Measurements from ENCODE around the gene SPINK8.
"Not testable (repeated sequence)": the region's sequence is repeated elsewhere in the genome, so short reads cannot be mapped to it uniquely, and the experiment has no call there.

Gene SPINK8

DNA sequence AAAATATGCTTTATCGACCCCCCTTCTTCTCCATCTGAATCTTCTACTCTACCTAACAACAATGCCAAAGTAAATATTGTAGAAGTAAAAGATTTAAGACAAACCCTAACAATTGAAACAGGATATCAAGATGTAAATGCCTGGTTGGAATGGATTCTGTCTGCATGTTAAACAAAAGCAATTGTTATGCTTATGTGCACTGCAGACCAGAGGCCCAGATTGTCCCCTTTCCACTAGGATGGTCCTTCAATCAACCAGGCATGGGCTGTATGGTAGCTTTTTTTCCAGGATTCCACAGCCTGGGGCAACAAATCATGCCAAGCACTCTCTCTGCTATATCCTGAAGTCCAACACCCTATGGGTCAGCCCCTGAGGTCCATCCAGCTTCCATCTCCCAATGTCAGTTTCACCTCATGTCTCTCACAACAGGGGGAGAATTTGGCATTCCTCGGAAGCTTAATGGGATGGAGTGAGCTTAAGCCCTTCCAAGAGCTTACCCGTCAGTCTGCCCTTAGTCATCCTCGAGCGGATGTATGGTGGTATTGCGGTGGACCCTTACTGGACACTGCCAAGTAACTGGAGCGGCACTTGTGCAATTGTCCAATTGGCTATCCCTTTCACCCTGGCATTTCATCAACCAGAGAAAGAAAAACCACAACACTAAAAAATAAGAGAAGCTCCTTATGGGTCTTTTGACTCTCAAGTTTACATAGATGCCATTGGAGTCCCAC, 56.4 kb downstream of the SPINK8 start:
- no peak for DNase-seq

DNA sequence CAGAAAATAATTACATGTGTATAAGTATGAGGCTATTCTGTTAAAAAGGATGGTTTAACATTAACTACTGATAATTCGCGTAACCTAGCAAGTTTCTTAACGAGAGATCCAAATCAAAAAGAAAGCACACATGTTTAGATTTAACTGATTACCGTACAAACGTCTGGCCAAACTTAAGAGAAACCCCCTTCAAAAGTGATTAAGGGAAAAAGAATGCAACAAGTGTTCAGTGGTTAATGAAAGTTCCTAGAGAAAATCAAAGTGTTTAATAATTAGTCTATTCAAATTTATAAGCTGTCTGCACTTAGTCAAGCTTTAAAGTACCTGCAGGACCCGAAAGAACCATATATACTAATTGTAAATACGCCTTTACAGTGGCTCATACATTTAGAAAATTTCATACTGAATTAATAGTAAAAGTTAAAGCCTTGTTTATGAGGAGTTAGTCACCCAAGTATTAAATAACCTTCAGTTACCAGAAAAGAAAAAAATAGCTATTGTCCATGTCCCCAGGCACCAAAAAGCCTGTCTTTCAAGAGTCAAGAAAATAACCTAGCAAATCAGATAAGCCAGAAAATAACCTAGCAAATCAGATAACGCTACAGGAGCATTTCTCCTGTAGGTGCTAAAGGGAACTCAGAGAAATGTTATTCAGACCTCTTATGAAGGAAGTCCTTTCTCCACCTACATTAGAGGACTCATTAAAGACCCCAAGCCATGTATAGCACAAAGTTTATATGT, 58.0 kb downstream of the SPINK8 start:
- DNase-seq, result no peak

DNA sequence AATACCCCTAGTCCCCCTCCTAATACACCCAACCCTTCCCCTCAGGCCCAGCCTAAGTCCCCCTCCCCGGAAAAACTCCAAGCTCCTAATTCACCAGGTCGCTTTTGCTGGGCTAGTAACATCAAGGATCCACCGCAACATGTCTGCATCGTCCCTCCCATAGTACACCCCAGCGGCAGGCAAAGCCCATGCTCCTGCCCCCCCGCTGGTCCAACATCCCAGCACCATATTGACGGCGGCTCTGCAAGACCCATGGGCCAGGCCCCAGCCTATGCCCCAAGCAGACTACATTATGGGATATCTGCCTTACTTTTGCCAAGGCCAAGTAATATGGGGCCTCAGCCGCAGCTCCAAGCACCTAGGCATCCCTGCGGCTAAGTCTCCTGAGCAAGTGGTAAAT, 59.0 kb downstream of the SPINK8 start:
- DNase-seq, result no peak

DNA sequence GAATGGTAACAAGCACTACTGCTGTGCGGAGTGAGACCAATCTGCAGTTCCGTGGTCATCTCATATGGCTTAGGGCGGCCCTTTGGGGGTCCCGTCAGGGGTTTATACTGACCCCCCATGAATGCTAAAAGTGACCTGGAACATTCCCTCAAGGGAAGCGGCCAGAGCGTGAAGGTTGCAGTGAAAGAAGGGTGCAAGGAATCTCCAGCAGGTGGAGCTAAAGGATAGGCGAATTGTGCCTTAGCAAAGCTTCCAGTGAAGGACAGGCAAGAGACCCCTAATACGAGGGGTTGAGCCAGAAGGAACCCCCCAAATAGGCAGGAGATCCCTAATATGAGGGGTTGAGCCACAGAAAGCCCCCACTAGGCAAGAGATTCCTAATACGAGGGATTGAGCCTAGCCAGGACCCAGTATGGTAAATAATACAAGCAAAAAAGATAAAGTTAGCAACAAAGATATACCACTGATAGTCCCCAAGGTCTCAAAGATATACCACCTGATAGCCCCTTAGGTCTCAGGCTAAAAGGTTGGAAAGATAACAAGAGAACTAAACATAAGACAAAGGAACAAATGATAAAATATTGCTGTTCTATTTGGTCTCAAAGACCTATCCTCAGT, 59.8 kb downstream of the SPINK8 start:
- peak; percentile 86 for DNase-seq

DNA sequence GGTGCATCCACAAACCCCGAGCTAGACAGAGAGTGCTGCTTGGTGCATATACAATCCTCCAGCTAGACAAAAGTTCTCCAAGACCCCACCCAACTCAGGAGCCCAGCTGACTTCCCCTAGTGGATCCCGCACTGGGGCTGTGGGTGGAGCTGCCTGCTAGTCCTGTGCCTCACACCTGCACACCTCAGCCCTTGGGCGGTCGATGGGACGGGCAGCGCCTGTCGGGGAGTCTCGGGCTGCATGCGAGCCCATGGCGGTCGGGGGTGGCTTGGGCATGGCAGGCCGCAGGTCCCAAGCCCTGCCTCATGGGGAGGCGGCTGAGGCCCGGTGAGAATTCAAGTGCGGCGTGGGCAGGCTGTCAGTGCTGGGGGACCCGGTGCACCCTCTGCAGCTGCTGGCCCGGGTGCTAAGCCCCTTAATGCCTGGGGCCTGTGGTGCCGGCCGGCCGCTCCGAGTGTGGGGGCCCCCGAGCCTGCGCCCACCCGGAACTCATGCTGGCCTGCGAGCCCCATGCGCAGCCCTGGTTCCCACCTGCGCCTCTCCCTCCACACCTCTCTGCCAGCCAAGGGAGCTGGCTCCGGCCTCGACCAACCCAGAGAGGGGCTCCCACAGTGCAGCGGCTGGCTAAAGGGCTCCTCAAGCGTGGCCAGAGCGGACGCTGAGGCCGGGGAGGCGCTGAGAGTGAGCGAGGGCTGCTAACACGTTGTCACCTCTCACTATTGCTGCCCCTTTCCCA, 61.5 kb downstream of the SPINK8 start:
- no peak for DNase-seq

DNA sequence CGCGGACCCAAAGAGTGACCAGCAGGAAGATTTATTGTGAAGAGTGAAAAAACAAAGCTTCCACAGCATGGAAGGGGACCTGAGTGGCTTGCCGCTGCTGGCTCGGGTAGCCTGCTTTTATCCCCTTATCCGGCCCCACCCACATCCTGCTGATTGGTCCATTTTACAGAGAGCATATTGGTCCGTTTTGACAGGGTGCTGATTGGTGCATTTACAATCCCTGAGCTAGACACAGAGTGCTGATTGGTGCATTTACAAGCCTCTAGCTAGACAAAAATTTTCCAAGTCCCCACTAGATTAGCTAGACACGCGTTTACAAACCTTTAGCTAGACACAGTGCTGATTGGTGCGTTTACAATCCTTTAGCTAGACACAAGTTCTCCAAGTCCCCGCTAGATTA, 62.2 kb downstream of the SPINK8 start:
- DNase-seq, result not testable (repeated sequence)

DNA sequence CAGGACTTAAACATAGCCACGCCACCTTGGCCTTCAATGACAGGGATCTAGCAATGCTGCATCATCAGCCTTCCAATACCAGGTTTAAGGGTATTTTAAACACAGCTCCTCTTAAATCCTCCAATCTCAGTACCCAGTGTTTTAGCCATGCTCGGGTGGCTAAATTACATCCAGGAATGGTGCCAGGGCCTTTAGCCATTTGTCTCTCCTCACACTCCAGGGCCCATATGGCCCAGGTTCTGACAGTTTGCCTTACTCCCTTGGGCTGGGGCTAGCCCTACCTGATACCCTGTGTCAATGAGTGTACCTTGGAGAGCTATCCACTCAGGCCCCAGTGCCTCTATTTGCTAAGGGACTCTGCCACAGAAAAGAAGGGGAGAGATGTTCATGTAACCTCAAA, 63.2 kb downstream of the SPINK8 start:
- no peak for DNase-seq

DNA sequence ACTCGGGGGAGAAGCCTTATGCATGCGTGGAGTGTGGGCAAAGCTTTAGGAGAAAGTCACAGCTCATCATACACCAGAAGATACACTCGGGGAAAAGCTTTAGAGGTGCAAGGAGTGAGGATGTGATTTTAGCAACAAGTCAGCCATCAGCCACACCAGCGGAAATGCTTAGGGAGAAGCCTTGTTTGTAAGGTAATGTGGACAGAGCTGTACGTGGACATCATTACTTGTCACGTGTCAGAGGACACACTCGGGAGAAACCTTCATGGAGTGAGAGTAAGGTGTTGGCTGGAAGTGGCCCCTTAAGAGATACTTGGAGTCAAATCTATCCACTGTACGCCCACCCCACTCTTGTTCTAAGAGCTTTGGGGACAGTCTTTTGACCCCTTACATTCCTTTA, 63.9 kb downstream of the SPINK8 start:
- DNase-seq, result no peak

DNA sequence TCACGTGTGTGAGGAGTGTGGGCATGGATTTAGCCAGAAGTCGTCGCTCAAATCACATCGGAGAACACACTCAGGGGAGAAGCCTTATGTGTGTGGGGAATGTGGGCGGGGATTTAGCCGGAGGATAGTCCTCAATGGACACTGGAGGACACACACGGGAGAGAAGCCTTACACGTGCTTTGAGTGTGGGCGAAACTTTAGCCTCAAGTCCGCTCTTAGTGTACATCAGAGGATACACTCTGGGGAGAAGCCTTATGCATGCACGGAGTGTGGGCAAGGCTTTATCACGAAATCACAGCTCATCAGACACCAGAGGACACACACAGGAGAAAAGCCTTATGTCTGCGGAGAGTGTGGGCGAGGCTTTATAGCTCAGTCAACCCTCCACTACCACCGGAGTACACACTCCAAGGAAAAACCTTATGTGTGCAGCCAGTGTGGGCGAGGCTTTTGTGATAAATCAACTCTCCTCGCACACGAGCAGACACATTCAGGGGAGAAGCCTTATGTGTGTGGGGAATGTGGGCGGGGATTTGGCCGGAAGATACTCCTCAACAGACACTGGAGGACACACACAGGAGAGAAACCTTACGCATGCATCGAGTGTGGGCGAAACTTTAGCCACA, 64.4 kb downstream of the SPINK8 start:
- DNase-seq, result no peak

DNA sequence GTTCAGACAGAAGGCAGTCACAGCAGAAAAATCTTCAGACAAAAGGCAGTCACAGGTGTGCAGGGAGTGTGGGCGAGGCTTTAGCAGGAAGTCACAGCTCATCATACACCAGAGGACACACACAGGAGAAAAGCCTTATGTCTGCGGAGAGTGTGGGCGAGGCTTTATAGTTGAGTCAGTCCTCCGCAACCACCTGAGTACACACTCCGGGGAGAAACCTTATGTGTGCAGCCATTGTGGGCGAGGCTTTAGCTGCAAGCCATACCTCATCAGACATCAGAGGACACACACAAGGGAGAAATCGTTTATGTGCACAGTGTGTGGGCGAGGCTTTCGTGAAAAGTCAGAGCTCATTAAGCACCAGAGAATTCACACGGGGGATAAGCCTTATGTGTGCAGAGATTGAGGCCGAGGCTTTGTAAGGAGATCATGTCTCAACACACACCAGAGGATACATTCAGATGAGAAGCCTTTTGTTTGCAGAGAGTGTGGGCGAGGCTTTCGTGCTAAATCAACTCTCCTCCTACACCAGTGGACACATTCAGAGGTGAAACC, 65.0 kb downstream of the SPINK8 start:
- DNase-seq, result no peak

DNA sequence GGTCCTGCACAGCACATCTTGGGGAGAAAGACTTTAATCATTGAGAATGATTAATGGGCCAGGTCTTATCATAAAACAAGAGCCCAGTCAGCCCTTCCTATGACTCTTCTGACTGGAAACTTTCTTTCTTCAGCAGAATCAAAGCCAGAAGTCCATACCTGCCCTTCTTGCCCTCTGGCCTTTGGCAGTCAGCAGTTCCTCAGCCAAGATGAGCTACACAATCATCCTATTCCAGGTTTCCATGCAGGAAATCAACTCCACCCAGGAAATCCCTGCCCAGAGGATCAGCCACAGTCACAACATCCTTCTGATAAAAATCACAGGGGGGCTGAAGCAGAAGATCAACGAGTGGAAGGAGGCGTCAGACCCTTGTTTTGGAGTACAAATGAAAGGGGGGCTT, 65.7 kb downstream of the SPINK8 start:
- DNase-seq, result no peak

DNA sequence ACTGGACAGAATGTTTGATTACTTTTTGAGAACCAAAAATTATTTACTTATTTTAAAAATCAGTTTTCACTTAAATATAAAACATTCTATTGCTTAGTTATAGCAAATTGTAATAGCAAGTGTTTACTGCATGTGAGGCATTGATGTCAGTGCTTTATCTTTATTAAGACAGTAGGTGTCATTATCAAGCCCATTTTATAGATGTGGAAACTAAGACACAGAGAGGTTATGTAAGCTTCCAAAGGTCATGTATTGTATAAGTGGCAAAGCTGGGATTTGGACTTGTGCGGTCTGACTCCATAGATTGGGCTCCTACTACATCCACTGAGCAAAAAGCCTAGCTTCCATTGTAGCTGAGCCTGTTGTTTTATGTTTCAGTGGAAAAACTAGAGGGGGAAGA, 74.9 kb downstream of the SPINK8 start:
- no peak for DNase-seq
